ENCODE measurements around the gene CELF2. TPM values are rescaled to one million over a fixed set of nuclear protein-coding genes. Genes with fewer than 3 reads are reported as not detected.

CELF2 gene
- total RNA-seq, 1 experiment from 2014 or later: 0.51 TPM

DNA sequence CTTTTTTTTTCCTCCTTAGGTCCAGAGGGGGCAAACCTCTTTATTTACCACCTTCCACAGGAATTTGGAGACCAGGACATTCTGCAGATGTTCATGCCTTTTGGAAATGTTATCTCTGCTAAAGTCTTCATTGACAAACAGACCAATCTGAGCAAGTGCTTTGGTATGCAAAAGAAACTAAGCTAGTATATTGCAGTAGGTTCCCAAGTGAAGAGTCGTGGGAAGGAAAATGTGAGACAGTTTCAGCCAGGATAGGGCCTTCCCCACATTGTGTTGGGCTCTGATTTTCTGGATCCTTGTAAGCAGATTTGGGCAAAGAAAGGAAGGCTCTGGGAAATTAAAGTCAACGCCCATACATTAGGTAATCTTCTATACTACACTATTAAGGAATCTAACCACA lies 308.1 kb downstream of the CELF2 start:
- no peak for DNase-seq (ENCODE audit: low read depth)

DNA sequence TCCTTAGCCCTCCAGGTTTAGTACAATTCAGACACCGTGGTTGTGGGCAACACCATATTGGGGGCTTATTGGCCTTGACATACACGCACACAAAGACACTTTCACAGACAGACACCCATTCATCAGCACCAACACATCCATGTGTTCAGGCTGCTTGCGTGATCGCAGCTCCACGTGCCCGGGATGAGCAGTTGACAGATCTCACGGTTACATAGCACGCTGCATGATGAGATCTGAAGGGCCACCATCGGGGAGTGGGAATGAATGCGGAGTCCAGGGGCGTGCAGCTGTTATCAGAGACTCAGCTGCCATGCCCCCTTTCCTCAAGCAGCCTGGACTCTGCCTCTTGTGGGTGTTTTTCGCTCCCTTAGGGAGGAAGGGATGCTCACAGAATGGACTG lies 308.6 kb downstream of the CELF2 start:
- DNase-seq (ENCODE audit: low read depth): no peak

DNA sequence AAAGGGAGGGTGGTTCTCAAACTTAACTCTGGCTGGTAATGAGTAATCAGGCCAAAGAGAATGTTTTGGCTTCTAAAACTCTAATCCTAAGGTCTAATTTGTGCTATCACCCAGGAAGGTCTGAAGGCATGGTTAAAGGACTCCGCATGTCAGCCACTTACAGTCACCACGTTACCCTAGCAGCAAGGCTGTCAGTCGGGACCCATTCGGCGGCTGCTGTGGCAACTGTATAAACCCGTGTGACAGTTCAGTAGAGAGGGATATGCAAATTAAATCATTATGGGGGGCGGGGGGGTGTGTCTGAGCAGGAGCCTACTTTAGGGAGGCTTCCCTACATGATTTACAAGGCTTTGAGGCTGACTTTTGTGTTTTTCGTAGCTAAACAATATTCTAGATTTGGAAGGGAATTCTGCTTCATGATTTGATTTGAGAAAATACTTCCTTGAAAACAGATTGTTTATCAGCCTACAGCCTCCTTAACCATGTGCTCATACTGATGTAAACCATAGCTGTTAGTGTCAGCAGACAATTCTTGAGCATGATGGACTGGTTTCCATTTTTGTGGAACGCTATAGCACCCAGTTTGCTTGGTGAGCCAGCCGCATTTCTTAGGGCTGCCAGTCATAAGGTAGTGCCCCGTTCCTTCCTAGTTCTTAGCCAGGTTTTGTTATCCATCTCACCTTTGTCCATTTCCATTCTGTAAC lies 309.4 kb downstream of the CELF2 start:
- DNase-seq (ENCODE audit: low read depth): no peak

GRCh38 chr10:11328264-11329061 lies 310.8 kb downstream of the CELF2 start:
- no peak for DNase-seq (ENCODE audit: low read depth)

- no peak for DNase-seq (ENCODE audit: low read depth)
These were observed 311.5 kb downstream of the CELF2 start for GRCh38 chr10:11329062-11329673.

DNA sequence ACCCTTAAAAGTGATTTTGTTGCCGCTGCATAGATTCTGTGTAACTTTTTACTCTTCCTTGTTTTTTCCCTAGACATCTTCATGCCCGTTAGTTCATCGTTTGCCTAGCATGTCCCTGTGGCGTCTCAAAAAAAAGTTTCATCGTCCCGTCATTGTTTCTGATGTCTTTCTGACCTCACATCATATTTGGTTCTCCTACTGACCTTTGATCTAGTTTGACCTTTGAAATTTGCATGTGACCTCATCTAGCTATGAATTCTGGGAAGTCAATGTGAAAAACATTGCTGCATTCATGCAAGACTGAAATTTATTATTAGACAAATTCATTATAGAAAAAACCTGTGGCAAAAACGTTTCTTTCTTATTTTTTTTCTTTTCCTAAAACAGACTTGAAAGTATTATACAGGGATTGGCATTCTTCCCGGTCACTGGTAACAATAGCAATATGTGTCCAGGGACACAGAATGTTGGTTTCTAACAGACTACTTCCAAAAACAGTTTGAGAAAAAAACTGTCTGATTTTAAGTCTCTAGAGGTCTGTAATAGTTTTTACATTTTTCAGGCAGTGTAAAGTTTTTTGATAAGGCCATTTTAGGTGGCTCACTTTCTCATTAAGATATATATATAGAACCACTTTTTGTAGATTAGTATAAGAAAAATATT lies 312.8 kb downstream of the CELF2 start:
- DNase-seq (ENCODE audit: low read depth): no peak

DNA sequence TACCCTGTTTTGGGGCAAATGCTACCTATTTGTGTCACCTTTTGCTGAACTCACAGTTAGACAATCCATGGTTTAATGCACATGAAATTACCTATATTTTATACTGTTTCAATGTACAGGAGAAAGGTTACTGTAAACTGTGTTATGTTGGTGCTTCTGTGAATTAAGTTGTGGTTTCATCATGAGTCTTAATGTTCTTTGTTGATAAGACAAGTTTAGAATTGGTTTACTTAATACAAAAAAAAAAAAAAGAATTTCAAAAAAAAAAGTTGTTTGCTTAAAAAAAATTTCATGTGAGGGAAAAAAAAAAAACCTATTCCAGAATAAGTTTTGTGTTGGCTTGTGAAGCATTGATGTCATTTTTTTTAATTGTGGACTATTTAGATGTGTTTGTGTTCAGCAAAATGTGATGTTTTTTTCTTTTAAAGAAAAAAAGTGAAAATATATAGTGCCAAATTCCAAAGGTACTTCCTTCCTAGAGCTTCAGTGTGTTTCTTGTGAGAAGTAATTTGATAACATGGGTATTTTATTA lies 313.4 kb downstream of the CELF2 start:
- DNase-seq (ENCODE audit: low read depth): no peak

GRCh38 chr10:11331726-11332125 lies 314.1 kb downstream of the CELF2 start:
- DNase-seq (ENCODE audit: low read depth): peak; percentile 26

GRCh38 chr10:11332846-11333245 lies 315.2 kb downstream of the CELF2 start:
- no peak for DNase-seq (ENCODE audit: low read depth)

DNA sequence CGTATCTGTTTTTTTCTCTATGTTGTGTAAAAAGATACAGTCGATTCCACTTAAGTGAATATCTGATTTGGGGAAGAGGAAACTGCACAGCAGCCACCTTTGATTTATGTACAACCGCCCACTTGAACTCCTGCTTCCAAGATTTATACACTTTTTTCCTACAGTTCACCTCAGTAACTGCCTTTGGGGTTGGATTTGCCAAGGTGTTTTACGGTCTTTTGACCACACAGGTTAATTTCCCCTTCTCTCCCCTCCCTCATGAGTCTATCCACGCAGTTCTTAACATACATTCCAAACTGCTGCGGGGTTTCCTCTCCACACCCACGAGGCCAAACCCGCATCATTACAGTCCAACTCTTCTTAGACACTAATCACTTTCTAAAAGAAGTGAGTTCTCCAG lies 316.8 kb downstream of the CELF2 start:
- no peak for DNase-seq (ENCODE audit: low read depth)

DNA sequence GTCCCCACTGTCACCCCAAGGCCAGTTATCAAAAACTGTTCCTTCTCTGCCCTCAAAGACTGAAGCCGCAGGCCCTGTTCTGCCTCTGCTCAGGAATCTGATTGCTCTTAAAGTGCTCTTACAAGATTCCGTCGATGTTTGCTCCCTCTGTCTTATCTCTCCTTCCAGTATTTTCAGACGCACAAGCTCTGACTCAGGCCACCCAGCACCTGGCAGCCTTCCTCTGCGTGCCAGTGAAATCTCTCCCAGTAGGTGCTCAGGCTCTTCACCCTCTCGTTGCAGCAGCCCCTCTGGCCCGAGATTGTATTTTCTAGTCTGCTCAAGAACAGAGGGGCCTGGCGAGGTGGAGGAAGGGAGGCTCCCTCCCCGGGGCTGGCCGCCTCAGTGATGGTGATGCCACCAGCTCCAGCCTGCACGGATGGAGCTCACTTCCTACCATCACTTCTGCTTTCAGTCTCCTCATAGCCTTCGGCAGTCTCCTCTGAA lies 317.5 kb downstream of the CELF2 start:
- DNase-seq (ENCODE audit: low read depth): peak; percentile 61

GRCh38 chr10:11335881-11336430 lies 318.3 kb downstream of the CELF2 start:
- no peak for DNase-seq (ENCODE audit: low read depth)

GRCh38 chr10:11336722-11337162 lies 319.1 kb downstream of the CELF2 start:
- DNase-seq (ENCODE audit: low read depth): no peak

GRCh38 chr10:11337516-11337915 lies 319.8 kb downstream of the CELF2 start:
- no peak for DNase-seq (ENCODE audit: low read depth)

- DNase-seq (ENCODE audit: low read depth): no peak
These were observed 320.6 kb downstream of the CELF2 start for GRCh38 chr10:11338160-11338844.

DNA sequence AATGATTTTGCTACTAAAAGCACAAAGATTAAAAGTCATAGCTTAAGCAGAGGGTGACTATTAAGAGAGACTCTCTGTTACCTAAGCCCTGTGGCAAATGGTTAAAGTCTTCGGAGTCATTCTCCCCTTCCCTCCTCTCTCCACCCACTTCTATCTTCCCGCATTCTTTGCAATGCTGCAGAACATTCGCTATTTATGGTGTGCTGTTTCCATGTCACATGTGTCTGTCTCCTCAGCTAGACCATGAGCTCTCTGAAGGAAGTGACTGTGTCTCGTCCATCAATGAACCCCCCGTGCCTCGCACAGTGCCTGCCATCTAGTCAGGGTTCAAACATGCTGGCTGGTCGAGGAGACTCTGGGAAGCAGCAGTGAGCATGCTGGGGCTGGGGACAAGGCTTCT lies 321.3 kb downstream of the CELF2 start:
- DNase-seq (ENCODE audit: low read depth): no peak

DNA sequence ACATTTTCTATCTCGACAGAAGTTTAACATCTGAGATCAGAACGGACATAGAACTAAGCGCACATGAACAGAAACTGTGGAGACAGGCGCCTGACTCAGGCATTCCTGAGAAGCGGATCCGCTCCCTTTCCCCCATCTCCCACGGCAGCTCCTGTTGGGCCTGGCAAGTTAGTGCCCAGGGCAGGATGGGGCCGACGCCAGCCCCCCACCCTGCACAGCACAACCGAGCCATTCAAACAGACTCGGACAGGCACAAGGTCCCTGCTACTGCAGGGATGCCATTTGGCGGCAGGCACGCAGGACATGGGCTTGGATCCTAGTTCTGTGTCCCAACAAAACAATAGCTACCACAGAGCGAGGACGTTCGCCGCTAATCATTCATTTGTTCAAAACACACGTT lies 322.0 kb downstream of the CELF2 start:
- DNase-seq (ENCODE audit: low read depth): no peak

GRCh38 chr10:11341283-11341960 lies 323.8 kb downstream of the CELF2 start:
- DNase-seq (ENCODE audit: low read depth): no peak

DNA sequence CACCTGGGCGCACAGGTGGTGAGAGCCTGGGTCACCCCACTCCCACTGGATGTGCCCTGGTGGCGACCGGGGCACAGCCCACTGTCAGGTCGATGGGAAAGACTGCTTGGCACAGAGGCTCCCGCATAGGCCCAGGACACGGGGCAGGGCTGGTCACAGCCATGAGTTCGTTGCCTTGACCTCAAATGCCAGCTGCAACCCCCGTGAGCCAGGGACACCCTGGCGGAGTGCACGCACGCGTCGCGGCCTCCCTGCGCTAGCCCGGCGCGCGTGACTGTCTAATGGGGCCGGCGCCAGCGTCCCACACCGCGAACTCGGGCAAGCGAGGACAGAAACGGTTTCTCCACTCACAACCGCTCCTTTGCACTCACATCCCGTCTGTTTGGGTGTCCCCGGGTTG lies 326.4 kb downstream of the CELF2 start:
- DNase-seq (ENCODE audit: low read depth): no peak

DNA sequence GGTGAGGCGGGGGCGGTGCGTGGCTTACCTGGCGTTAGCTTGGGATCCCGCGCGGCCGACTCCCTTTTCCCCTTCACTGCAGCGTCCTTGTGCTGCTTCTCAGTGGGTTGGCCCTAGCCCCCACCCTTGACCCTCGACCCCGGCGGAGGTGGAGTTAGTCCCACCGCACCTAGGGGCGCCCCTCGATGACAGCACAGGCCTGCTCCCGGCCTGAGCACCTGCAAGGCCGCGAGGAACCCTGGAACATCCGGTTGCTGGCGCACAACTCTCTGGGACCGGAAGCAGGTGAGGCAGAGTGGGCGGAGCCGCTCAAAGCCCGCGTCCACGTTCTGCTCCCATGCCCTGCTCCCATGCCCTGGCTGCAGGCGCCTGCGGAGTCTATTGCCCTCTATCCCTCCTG lies 326.9 kb downstream of the CELF2 start:
- DNase-seq (ENCODE audit: low read depth): no peak

Measured in Daoy (cell line).